EL (cell line): ENCODE measurements around the gene BMPR1B.

ENCODE experiments used
- DNase-seq: peaks from one replicate; pipeline ENCODE4 v3.0.0-alpha.2; 2016

The BMPR1B gene

DNA sequence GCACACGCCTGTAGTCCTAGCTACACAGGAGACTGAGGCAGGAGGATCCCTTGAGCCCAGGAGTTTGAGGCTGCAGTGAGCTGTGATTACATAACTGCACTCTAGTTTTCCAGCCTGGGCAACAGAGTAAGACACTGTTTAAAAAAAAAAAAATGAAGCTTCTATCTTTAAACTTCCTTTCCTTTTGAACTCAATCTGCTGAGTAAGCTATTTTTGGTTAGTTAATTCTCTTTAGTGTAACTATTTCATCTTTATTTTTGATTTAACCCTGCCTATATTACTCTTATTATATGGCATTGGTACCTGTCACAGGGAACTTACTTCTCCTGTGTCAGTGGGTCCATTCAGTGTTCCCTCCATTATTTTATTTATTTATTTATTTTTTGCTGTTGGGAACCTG, 160.8 kb downstream of the BMPR1B start:
- no peak for DNase-seq

DNA sequence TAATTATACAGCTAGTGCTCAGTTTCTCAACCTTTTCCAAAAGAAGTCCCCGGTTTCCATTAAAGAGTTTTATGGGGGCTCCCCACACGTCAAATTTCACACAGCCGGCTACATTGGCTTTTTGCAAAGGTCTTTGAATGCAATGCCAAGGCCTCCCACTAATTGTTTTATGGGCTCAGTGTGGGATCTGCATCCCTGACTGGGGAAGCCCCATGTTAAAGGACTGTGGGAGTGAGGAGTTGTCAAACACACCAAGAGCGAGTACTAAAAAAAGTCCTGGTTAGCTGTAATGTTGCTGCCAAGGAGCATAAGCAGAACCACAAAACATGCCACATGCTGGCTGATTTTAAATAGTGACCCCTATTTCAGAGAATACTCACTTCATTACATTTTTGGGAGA, 162.6 kb downstream of the BMPR1B start:
- no peak for DNase-seq

DNA sequence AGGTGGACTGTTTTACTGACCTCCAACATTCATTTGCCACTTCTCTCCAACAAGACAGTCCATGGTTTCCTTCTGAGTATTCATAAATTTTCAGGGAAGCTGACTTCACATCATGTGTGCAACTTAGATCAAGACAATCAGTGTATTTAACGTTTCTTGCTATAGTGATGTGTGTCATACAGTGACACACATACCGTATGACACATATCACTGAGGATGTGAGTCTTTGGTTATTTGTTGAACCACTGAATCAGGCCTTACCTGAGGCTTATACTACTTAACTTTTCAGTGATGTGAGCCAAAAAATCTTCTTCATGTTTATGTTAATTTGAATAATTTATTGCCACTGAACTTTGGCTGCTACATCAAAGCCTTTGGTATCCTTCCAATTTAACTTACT, 166.8 kb downstream of the BMPR1B start:
- DNase-seq = no peak

DNA sequence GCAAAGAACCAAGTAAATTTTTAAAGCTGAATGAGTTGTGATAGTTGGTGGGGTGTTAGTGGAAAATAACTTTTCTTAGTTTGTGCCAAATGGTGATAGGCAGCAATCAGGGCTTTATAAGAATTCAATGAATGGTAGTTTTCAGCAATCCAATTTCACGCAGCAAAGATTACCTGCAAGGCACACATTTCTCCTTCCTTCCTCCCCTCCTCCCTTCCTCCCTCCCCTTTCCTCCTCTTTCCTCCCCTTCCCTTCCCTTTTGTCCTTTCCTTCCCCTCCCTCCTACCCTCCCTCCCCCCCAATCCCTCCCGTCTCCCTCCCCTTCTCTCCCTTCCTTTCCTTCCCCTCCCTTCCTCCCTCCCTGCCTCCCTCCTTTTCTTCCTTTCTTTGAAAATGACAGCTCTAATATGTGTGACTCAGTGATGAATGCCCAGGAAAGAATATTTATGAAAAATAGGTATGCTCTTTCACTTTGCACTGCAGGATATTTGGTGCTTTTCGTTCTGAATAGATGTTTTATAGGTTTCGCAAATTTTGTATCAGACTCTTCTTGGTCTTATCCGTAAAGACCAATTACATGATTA, 168.1 kb downstream of the BMPR1B start:
- no peak for DNase-seq

DNA sequence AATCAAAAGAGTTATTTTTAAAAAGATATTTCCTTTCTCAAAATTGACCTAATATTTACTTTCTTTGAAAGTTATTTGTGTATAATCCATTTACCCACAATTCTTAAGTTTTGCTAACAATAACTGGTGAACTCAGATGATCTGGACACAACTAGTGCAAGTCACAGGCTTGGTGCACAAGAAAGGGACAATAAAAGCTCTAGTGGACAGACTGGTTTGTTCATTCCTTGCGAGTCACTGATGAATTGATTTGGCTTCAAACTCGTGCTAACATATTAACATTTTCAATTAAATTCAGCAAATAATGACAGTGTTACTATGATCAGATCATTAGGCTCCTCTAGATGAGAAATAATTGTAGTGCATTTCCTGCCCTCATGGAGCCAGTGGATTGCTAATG, 169.2 kb downstream of the BMPR1B start:
- no peak for DNase-seq

DNA sequence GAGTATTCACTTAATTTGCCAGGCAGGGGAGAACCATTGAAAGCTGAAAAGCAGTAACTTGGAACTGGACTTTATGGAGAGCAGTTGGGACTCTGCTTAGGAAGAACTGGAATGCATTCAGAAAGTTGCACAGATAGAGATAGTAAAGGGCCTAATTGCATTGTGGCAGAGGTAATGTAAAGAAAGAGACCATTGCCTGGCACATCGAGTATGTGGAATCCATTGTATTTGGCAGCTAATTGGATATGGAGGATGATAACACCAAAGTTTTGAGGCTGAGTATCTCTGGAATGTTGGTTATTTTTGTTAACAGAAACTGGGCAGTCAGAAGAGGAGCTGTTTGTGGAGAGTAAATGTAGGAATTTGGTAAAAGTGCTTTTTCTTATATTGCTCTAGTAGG, 169.9 kb downstream of the BMPR1B start:
- no peak for DNase-seq

DNA sequence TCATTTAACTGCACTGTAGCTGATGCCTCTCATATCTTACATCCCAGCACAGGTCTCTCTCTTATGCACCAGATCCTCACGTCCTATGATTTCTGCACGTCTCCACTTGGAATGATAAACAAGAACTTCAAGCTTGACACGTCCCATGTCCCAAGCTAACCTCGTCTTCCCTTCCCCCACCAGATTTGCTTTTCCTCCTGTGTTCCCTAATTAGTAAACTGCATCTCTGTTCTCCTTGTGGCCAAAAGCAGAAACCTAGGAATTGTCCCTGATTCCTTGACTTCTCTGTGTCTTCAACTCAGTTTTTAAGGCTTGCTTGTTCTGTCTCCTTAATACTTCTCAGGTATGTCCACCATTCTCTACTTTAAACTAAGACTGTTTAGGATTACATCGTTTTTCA, 171.9 kb downstream of the BMPR1B start:
- DNase-seq = no peak

DNA sequence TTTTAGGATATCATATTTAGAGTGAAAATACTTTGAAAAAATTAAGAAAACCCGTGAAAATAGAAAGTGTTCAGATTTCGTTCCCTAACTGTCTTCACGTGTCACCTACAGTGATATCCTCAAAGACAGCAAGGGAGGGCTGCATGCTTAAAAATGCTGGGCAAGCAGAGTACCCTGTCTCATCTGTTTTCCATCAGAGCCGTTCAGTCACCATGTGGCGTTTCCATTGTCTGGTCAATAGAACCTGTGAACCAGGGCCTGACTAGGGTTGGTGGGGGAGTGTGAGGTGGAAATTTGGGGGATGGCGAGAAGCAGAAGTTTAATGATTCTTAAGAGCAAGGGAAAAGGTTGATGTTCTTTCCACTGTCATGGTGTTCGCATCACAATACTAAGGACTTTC, 173.9 kb downstream of the BMPR1B start:
- DNase-seq = no peak

DNA sequence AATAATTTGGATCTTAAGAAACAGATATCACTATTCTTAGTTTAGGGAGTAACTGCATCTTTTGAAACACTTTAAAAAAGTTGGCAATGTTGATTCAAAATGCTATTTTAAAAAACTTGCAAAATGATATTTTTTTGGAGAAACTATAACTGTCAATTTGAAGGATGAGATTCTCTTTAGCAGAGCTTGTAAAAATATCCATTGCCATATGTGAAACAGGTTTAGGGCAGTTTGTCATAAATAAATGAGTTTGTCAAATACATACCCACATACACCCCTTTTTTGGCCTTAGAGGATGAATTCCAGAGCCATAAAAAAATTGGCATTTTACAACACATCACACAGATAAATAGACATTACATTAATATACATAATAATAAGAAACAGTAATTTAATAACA, 174.6 kb downstream of the BMPR1B start:
- DNase-seq = no peak

DNA sequence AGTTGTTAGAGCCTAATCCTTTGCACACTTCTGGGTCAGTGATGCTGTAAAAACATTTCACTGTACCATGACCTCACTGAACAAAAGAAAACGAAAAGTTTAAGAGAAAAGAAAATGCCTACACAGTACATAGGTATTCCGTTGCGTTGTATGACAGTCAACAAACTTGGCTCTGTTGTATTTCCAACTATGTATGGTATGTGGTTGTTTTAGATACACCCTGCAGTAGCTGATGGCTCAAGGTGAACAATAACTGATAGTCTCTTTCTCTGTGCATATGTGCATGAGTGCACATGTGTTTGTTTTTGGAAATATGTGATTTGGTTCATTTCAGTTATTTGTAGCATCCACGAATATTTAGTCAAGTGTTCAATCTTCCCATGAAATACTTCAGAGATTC, 176.0 kb downstream of the BMPR1B start:
- DNase-seq = no peak

DNA sequence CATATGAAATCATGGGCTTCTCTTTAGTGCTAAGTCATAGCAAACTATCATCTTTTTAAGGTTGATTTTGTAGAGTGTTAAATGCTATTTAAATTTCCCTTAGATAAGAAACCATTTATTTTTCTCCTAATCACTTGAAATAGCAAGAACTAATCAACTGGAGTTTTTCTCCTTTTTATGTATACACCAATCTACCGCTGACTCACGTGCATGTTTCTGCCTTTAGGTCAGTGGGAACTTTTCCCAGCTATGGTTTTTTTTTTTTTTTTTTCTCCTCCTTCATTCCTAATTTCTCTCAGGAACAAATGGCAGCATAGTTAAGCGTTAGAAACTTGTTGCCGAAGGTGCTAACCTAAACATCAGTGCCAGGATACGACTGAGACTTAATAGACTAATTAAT, 176.4 kb downstream of the BMPR1B start:
- DNase-seq = no peak

DNA sequence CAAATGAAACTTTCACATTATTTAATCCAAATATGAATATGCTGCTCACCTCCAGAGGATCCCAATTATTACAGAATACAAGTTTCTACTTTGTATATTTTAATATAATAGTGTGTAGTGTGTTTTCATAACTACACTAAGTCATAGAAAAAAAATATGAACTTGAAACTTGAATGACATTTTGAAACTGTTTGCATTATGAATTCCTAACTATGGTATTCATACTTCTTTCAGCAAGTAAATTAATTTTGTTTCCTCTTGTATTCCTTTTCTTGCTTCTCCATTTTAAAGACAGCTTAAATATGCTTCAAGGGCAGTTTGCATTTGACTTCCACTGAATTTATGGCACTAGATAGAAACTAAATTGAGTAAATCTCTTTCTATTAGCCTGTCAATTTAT, 177.1 kb downstream of the BMPR1B start:
- DNase-seq = no peak

DNA sequence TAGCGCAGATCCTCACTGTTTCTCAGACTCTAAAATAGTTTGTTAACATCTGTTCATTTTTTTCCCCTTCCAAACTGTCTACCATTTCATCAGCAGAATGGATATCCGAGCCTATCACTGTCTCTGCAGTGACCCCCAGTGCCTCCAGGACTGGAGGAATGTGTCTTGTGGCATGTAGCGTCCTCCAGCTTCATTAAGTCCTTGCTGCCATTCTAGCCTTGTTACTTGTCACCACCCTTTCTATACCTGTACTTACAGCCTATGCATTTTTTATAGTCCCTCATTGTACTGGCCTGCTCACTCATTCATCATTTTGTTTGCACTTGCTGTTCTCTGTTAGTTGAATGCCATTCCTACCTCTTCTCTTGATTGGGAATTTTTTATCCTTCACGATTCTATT, 179.1 kb downstream of the BMPR1B start:
- no peak for DNase-seq

DNA sequence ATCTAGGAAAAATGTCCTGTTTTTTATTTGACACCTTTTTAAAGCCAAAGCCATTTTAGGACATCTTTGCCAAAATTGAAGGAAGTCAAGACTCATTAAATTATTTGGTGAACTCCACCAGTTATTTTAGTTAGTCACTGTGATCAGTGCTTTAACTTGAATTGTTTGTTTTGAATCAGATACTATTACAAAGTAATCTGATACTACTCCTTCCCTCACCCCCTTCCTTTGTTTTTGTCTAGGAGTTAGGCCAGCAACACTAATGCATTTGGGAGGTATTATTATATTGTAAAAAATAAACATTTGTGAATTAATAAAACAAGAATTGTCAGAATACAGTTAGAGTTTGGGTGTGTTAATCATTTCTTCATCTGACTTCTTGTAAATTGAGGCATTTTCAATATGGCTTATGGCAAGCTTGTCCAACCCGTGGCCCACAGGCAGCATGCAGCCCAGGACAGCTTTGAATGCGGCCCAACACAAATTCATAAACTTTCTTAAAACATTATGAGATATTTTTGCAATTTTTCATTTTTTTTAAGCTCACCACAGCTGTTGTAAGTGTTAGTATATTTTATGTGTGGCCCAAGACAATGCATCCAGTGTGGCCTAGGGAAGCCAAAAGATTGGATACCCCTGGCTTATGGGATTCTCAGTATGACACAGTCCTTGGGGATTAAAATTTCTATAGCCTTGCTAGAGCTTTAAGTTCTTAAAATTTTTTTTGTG, 182.2 kb downstream of the BMPR1B start:
- no peak for DNase-seq

DNA sequence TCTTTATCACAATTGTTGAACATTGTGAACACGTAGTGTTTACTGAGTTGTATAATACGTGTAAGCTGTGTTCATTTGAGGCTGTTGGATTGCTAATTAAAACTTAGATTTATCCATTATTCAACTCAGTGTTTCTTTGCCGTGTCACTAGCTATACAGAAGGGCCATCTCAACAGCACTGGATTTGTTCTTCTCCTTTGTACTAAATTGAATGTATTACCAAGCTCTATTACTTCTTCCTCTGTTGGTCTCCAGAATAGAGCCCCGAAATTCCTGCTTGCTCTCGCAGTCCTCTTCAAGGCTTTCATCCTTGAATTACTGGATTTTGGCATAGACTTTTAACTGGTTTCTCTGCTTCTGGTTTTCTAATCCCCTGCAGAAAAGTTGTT, 182.8 kb downstream of the BMPR1B start:
- DNase-seq = no peak

DNA sequence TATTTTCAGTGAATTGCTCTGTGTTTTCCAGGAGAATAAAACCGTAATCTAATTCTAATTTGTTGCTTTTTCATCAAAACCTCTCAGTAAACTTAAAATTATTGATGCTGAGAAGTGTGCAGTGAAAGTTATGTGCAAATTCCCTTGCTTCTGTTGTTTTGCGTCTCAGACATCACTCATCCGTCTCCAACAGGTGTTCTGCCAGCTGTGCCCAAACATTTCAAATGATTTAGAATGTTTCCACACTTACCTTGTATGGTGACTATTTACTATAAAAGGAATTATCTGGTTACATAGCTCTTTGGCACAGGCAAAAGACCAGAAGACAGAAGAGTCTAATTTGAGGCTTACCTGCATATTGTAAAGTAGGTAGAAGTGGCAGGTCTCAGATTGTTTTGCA, 184.0 kb downstream of the BMPR1B start:
- DNase-seq = no peak

DNA sequence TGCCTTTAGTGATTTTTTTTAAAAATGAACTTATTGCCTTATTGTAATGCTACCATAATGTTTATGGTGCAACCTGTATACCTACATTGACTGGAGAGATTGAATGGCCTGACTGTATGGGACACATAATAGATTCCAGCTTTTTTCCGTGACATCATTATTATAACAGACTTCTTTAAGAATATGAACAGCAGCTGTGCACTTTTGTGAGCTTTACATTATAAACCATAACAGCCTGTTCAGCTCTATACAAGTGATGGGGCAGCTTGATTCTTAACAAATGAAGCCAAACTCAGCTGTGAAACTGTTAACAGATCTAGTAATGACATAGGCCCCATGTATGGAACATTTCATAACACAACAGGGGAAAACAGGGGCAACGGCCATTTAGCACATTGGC, 187.0 kb downstream of the BMPR1B start:
- no peak for DNase-seq

DNA sequence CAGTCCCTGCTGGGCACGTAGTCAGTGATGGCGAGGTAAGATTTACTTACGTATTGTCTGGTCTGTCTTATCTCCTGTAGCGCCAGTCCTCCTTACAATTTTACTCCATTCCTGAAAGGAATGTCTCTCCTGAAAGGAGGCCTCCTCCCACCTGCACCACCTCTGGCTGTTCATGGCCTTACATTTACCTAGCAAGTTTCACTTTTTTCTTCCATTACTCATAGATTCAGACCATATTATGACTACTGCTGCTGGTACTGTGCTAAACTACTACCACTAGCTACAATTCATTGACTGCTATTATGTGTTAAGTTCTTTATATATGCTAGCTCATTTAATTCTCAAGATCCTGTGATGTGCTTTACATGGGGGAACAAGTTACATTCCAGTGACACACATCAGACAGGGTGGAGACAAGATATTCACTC, 189.9 kb downstream of the BMPR1B start:
- DNase-seq = no peak

DNA sequence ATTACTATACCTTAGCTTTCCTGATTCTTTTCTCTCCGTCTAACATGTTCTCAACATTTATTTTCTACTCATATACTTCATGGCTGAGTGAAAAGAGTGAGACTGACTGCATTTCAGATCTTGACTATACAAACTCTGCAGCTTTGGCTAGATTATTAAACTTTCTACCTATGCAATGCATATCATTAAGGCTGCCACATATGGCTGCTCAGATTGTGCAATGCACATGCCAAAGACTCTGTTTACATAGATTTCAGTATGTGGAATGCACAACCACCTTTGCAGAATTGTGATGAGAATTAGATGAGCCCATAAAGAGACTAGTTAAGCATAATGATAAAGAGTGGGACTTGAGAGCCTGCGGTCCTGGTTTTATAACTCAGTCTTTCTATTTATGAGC, 196.5 kb downstream of the BMPR1B start:
- no peak for DNase-seq

DNA sequence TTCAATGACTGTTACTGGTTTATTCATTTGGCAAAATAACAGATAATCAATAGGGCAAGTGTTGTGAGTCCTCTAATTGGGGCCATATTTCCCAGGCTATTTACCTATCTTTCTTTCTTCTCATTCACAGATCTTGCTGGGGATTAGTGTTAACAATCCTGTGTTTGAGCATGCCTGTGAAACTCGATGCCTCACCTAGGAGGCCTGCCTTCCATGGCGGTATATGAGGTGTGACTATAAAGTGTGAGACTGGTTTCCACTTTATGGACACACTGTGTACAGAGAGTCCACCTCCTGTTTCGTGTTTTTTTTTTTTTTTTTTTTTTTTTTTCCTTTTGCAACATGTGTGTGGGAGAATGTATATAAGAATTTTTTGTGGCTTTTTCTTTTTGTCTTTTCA, 199.3 kb downstream of the BMPR1B start:
- no peak for DNase-seq

DNA sequence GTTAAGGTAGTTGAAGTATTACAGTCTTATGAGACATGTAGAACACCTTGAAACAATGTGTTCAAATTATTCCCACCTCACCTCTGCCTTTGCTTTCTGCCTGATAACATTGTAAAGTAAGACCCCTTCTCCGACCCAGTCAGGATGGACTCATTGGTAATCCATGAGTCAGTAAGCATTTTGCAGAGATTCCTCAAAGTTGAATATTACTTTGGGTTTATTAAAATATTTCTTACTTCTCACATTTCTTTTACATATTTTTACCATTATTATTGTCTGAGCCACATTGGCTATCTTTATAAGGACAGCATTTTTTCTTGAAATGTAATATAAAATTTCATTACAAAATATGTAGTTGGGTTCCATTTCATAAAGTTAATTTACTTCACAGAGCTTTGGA, 201.6 kb downstream of the BMPR1B start:
- DNase-seq = no peak

DNA sequence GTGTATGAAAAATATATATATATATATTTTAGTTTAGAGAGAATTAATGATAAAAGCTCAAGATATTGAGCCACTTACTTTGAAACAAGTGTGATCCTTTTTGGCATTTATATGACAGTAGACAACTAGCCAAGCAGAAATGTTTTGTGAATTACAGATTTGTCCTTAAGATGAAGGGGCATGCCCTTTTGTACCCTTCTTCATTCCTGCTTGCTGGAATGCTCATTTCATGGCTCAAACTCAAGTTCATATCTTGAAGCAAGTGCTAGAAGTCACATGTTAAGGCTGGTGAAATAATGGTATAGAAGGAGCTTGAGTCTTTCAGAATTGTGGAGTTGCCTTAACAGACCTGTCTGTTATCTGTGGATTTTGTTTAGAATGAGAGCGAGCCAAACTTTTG, 203.0 kb downstream of the BMPR1B start:
- DNase-seq = no peak

DNA sequence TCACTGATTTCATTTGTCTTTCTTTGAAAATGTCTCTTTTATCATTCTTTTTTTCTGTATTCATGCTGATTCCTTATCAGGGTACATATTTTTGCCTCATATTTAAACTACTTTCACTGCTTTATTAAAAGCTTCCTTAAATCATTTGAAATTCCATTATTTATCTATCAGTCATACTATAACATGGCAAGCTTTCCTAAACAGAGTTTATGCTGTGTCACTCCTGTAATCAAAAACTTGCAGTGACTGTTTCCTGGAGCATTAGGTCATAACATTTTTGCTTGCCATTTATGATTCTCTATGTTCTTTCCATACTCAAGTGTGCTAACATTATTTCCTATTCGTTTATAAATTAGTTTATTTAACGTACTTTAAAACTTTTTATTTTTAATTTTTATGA, 203.7 kb downstream of the BMPR1B start:
- DNase-seq = no peak

DNA sequence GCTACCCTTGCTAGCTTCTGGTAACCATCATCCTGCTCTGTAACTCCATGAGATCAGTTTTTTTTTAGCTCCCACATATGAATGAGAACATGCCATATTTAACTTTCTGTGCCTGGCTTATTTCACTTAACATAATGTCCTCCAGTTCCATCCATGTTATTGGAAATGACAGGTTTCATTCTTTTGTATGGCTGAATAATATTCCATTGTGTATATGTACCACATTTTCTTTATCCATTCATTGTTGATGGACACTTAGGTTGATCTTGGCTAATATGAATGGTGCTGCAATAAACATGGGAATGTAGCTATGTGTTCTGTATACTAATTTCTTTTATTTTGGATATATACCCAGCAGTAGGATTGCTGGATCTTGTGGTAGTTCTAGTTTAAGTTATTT, 204.7 kb downstream of the BMPR1B start:
- no peak for DNase-seq

DNA sequence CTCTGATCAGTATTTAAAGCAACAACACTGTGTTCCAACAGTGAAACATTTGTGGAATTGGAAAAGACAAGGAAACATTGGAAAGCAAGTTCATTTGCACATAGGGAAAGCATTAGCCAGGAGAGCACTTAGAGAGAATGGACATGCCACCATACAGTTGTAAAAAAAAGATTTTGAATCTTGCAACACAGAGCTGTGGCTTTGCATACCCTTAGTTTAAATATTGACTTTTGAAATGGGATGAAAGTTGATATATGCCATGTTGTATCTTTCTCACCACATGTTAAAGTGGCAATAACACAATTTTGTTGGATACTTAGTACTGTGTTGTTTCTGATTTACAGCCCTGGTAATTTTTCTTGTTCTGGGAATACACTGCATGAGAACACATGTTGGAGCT, 208.1 kb downstream of the BMPR1B start:
- no peak for DNase-seq
